Medulla oblongata (tissue), 1 donor: Measurements from ENCODE around the gene IVD.

Experiments
- DNase-seq: peaks from one replicate; pipeline ENCODE4 v3.0.0-alpha.2; 2015; ENCODE audit errors: extremely low spot score

Gene IVD

GRCh38 chr15:40459391-40460015 is 53.9 kb downstream of the IVD start:
- no peak for DNase-seq

DNA sequence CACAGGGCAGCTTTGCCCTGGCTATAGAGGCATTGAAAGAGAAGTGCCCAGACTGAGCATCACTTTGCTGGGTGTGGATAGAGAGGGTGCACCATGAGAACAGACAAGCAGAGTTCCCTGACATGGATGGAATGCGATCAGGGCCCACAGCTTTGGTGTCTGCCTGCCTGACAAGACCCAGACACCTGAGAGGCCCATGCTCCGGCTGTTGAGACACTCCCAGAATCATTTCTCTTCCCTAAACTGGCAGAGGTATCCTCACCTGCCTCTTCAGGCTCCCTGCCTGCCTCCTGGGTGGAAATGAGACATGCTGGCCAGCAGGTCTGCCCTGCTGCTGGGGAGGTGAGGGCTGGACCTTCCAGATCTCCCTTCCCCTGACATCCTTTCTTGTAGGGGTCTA is 54.8 kb downstream of the IVD start:
- DNase-seq, result no peak

- DNase-seq, result no peak
Measured at GRCh38 chr15:40461958-40462357, 56.4 kb downstream of the IVD start.

- no peak for DNase-seq
Measured at GRCh38 chr15:40463279-40463678, 57.7 kb downstream of the IVD start.

- no peak for DNase-seq
Measured at GRCh38 chr15:40463886-40464545, 58.4 kb downstream of the IVD start.

DNA sequence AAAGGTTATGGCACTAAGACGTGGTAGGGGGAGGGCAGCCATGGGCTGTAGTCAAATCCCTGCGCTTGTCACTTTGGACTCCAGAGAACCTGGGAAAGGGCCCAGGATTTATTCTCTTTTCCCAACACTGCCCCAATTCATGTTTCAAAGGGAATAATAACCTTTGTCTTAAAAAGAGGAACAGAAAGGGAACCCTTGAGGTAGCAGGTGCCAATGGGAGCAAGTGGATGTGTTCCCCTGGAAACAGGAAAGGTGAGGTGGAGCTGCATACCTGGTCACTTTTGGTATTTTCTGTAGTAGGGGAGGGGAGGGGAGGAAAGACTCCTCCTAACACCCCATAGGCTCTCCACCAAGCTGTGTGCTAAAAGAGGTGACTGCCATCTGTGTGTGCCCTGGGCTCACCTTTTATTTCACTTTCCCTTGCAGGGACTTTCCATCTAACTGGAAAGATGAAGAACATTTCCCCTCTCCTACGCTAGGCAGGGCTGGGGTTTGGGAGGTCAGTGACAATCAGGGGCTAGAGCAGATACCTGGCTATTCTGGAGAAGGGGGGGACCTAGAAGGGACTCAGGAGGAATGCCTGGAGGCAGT is 59.1 kb downstream of the IVD start:
- DNase-seq, result no peak

- no peak for DNase-seq
Measured at GRCh38 chr15:40465939-40466338, 60.3 kb downstream of the IVD start.

- DNase-seq, result no peak
Measured at GRCh38 chr15:40466426-40467260, 61.0 kb downstream of the IVD start.

DNA sequence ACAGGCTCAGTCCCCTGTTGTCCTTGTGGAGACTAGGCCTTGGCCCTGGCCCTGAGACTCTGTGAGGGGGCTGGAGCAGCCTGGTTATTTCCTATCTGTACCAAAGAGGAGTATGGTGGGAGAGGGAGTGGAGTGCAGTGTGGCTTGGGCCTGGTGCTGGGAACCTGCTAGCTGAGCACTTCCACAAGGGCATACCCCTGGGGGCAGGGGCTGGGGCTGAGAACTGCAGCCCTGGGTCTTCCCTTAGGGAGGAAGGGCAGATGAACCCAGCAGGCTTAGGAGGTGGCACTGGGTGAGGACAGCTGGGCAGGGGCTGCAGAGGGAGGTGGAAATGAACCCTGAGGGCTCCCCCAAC is 61.6 kb downstream of the IVD start:
- DNase-seq, result no peak

DNA sequence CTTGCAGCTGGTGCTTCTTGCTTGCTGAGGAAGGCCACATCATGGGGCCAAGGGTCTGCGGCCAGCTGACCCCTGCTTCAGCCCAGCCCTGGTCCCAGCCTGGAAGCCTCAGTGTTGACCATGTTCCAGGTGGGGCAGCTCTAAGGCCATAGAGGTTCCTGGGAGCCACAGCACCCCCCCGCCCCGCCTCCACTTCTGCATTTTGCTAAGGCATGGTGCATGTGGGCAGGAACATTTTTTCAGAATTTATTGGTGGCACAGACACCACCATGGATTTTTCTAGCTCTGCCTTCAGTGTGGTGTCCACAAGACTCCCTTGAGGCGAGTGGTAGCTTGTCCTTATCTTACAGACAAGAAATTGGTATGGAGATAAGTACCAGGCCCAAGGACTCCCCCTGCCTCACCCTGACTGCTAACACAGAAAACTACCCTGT is 63.3 kb downstream of the IVD start:
- DNase-seq, result no peak

- DNase-seq, result no peak
Measured at GRCh38 chr15:40469776-40470390, 64.3 kb downstream of the IVD start.

GRCh38 chr15:40470423-40471104 is 65.0 kb downstream of the IVD start, which contains the start of gene CHST14:
TSS of gene CHST14 (plus strand) at chr15:40470984. CDS start at chr15:40471214, 230 bp downstream.
- peak; percentile 61 for DNase-seq
